GM19351 (cell line): Measurements from ENCODE around the gene ADCY1.

Experiments
- ATAC-seq: cut with Tn5 transposase; IDR thresholded peaks from one replicate; pipeline ENCODE4 v1.9.1; 2021; ENCODE audit warnings: mild to moderate bottlenecking, moderate library complexity; ENCODE audit not compliant: unreplicated experiment

The ADCY1 gene

DNA sequence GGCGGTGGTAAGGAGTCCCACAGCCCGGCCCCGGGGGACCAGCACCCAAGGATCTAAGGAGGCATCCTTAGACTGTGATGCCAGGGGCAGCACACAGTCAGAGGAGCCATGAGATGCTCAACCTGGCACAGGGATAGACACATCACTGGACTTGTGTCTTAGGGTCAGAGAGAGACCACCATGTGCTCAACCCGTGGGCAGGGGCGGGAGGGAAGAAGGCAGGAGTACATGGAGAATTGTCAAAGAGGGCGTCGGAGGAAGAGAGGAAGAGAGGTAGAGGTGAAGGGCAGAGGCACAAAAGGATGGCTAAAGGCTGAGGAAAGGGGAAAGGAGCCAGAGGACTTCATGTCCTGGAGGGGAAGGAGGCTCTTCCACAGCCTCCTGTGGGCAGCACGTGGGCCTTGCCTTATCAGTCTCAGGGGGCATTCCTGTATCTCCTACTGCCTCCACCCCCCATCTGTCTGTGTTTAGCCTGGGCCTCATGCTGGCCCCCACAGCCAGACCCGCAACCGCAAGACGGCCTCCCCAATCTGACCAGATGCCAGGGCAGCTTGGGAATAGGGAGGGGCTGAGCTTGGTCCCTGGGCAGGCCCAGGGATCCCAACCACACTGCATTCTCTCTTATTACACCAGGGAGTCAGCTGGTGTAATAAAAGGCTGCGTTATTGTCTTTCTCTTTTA lies 2.2 kb downstream of the ADCY1 start:
- no peak for ATAC-seq

DNA sequence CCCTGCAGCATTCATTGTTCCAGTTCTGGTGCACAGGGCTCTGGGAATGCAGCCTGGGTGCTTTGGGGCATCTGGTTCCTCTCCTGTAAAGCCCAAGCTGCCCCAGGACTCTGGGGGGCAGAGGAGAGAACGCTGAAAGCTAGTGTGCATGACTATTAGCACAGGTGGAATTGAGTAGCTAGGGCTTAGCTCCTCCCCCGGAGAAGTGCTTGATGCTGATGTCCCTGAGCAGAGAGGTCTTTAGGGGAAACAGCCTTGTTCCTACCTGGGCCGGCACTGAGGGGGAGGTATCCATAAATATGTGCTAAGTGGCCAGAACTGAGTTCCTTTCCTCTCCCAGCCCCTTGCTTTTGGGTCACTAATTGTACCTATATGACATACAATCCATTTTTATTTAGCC lies 3.9 kb downstream of the ADCY1 start:
- no peak for ATAC-seq

DNA sequence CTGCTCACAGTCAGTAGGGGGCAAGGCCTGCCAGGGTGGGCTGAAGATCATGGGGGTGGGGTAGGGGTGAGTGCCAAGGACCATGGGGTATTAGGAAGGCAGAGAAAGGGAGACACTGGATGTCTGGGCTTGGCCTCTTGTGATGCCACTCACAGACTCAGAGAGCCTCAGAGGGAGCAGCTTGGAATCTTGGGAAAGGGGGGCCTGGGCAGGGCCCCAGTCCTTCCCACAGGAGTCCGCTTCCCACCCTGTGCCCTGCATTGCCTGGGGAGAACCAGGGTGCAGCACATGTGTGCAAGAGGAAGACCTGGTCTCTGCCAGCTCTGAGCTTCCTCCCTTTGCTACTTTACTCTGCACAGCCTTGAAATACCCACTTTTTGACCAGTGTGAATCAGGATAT lies 4.3 kb downstream of the ADCY1 start:
- no peak for ATAC-seq

DNA sequence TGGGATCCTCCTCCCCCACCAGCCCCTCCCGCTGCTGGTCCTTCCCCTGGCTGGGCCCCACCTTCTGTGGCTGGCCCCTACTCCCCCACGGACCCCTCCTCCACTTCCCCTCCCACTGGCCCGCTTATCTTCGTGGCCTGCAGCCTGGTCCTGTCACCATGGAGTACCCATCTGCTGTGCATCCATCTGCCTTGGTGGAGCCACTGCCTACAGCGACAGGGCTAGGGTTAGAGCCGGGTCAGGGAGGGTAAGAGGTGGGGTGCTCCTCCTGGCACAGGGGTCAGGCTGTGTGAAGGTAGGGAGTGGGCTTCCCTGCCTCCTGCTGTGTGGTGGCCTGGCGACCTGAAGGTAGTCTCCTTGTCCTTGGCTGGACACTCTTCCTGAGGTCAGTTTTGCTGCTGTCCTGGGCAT lies 5.2 kb downstream of the ADCY1 start:
- no peak for ATAC-seq

- ATAC-seq, result peak; percentile 48
These were observed 6.1 kb downstream of the ADCY1 start for GRCh38 chr7:45580053-45580872.

DNA sequence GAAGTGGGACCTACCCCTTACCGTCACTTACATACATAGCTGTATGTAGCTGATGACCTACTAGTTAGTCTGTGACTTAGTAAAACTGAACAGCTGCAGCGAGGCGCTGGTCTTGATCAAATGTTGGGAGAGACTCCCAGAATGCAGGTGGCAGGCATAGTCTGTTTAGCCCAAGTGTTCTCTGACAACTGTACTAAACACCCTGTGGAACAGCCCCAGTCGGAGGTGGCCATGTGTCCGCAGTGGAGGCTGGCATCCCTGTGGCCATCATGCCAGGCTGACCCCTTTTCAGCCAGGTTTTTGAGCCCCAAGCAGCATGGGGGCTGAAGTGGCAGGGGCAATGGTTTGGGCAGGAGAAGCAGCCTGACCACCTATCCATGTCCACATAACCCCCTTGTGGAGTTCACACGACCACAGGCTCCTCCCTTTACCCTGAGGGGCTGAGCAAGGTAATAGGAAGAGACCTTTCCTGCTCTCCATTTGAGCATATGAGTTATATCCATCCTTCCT lies 7.2 kb downstream of the ADCY1 start:
- ATAC-seq, result no peak

DNA sequence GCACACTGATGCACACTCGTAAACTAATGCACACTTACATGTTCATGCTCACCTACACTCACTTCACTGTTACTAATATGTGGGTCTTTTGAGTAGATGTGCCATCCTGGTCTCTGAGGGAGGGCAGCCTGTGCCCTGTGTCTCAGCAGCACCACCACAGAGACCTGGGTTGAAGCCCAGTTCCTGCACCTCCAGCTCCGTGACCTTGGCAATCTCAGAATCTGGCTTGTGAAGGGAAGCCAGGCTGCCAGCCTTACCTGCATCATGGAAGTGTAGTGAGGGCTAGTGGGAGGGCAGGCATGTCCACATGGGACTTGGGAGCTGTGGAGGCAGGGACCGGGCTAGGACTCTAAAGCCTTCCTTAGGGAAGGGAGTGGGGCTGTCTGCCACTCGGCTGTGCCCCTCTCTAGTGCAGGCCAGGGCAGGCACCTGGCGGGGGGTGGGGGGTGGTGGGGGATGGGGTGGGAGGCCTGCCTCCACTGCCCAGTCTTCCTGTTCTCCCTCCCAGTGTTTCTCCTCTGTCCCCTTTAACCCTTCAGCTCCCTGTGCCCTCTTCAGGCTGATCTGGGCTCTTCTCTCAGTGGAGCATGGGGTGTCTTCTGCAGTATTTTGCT lies 8.1 kb downstream of the ADCY1 start:
- ATAC-seq, result no peak

- ATAC-seq, result no peak
These were observed 8.7 kb downstream of the ADCY1 start for GRCh38 chr7:45582868-45583277.

- no peak for ATAC-seq
These were observed 9.1 kb downstream of the ADCY1 start for GRCh38 chr7:45583296-45583695.

DNA sequence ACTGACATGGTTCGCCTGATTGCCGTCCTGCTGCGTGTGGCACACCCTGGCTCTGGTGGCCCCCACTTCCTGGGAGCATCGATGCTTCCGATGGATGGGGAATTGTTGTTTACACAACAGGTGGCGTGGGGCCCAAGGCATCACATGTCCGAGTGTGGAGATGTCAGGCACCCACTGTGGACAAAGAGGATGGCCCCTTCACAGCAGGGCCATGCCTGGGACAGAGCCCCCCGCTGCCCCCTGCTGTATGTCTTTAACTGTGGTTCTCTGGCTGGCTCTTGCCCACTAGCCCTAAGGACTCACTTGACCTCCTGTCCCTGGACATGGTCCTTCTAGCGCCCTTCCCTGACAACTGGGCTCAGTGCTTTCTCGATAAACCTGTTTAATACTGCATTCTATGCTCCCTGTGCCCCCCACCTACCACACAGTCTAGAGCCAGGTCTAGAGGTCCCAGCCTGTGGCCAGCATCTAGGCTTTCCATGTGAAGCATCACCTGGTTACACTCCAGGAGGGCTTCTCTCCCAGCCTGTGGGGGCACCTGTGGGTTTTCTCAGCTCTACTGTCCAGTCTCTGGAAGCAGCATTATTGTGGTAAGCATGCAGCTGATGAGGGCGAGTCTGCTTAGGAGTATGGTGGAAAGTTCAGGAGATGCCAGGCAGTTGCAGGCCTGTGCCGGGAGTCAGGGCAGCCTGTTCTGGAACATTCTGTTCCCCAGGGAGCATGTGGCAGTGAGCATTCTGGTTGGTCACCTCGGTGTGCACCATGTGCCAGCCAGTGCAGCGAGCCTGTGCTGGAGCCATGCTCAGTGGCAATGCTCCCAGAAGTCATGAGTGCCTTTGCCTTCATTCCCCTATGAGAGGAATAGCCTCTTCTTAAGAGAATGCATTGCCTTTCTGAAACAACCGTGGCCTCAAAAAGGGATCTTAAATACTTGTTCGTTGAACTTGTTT lies 10.4 kb downstream of the ADCY1 start:
- no peak for ATAC-seq

GRCh38 chr7:45585628-45586027 lies 11.5 kb downstream of the ADCY1 start:
- no peak for ATAC-seq

- ATAC-seq, result no peak
These were observed 12.7 kb downstream of the ADCY1 start for GRCh38 chr7:45586542-45587520.

GRCh38 chr7:45588466-45588865 lies 14.3 kb downstream of the ADCY1 start:
- ATAC-seq, result no peak

DNA sequence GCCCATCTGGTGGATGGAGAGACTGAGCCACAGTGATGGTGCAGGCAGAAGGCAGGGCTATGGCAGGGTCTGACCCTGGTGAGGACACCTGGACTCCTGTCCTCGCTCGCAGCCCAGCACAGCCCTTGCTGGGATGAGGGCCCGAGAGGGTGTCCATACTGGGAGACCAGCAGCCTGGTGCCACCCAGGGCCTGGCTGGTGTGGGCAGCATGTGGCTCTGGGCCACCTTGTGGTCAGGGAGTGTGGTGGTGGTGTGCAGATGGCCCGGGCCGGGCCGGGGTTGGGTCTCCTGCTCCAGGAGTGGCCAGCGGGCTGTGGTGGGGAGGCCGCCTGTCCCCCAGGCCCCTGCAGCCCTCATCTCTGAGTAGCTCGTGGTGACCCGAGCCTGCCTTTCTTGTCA lies 14.9 kb downstream of the ADCY1 start:
- ATAC-seq, result no peak

- no peak for ATAC-seq
These were observed 15.9 kb downstream of the ADCY1 start for GRCh38 chr7:45589915-45590678.

- ATAC-seq, result no peak
These were observed 16.5 kb downstream of the ADCY1 start for GRCh38 chr7:45590679-45591057.

DNA sequence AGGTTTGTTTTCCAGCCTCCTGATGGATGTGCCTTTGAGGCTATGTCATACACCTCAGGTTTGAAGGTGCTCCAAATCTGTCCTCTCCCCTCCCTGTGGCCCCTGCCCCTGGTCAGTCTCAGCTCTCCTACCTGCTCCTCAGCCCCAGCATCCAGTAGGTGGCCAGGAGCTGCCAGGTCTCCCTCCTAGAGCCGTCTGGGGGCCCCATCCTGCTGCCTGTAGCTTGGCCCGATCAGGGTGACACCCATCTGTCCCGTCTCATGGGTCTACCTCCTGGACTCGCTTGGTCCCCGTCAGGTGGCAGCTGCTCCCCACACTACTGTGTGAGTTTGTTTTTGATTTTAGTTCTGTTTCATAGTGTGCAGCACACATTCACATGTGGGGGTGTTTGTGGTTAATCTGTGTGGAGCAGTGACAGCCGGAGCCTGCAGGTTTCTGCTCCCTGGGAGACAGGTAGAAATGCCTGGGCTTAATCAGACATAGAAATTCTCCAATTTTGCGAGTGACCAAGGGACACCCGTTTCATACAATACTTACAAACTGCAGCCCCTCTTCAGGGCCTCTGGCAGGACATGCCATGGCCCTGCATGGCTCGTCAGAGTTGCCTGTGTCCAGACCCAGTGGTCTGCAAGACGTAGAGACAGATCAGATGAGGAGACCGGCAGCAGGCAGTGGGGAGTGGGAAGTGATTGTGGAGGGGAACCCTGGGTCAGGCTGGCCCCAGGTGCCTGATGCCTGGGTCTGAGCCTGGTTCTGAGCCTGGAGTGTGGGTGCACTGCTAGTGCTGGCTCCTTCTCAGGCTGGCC lies 17.1 kb downstream of the ADCY1 start:
- no peak for ATAC-seq
